OCI-LY3 (cell line): ENCODE measurements around the gene CYS1.

Source experiments
- CTCF ChIP-seq: fragments of 200-600, 300-600 bp; sonication (generic); IDR thresholded peaks from 2 replicates; pipeline ENCODE4 v1.5.1; 2014; ENCODE audit warnings: antibody characterized with exemption, low read length, low read depth
- EZH2phosphoT487 ChIP-seq: fragments of 200-600 bp; shearing (Covaris generic); IDR thresholded peaks from 2 replicates; pipeline ENCODE4 v1.6.1; 2018; ENCODE audit warnings: antibody characterized with exemption, mixed run types, low read depth

- no peak for TF ChIP-seq CTCF
- no peak for TF ChIP-seq EZH2phosphoT487
Measured at GRCh38 chr2:10019174-10019573, 61.0 kb downstream of the CYS1 start.
